Measurements from ENCODE around the gene VAMP4.
"Not testable (repeated sequence)": the region's sequence is repeated elsewhere in the genome, so short reads cannot be mapped to it uniquely, and the experiment has no call there.

VAMP4 gene

GRCh38 chr1:171751221-171751620, 9.4 kb upstream of the VAMP4 start:
- DNase-seq (ENCODE audit: low spot score): no peak

- DNase-seq (ENCODE audit: low spot score): no peak
Measured at GRCh38 chr1:171748651-171749050, 6.8 kb upstream of the VAMP4 start.

GRCh38 chr1:171744986-171745385, 3.1 kb upstream of the VAMP4 start:
- DNase-seq (ENCODE audit: low spot score): no peak

GRCh38 chr1:171743081-171743870, 1.4 kb upstream of the VAMP4 start:
- DNase-seq (ENCODE audit: low spot score): peak; percentile 55

- peak; percentile 44 for DNase-seq (ENCODE audit: low spot score)
Measured at GRCh38 chr1:171742577-171742922, 685 bp upstream of the VAMP4 start.

GRCh38 chr1:171740987-171741871, 636 bp downstream of the VAMP4 start:
- DNase-seq (ENCODE audit: low spot score): peak; percentile 54

- DNase-seq (ENCODE audit: low spot score): no peak
Measured at GRCh38 chr1:171740356-171740863, 1.5 kb downstream of the VAMP4 start.

- no peak for DNase-seq (ENCODE audit: low spot score)
Measured at GRCh38 chr1:171739656-171740055, 2.2 kb downstream of the VAMP4 start.

GRCh38 chr1:171738911-171739310, 3.0 kb downstream of the VAMP4 start:
- peak; percentile 26 for DNase-seq (ENCODE audit: low spot score)

- no peak for DNase-seq (ENCODE audit: low spot score)
Measured at GRCh38 chr1:171736196-171736595, 5.7 kb downstream of the VAMP4 start.

GRCh38 chr1:171730052-171730451, 11.8 kb downstream of the VAMP4 start:
- no peak for DNase-seq (ENCODE audit: low spot score)

- no peak for DNase-seq (ENCODE audit: low spot score)
Measured at GRCh38 chr1:171727778-171728177, 14.1 kb downstream of the VAMP4 start.

- not testable (repeated sequence) for DNase-seq (ENCODE audit: low spot score)
Measured at GRCh38 chr1:171723180-171723579, 18.7 kb downstream of the VAMP4 start.

GRCh38 chr1:171718848-171719247, 23.0 kb downstream of the VAMP4 start:
- DNase-seq (ENCODE audit: low spot score): no peak

- peak; percentile 26 for DNase-seq (ENCODE audit: low spot score)
Measured at GRCh38 chr1:171718216-171718615, 23.6 kb downstream of the VAMP4 start.

GRCh38 chr1:171717062-171717718, 24.7 kb downstream of the VAMP4 start:
- DNase-seq (ENCODE audit: low spot score): peak; percentile 12

GRCh38 chr1:171716616-171717015, 25.2 kb downstream of the VAMP4 start:
- no peak for DNase-seq (ENCODE audit: low spot score)

- DNase-seq (ENCODE audit: low spot score): no peak
Measured at GRCh38 chr1:171715813-171716251, 26.0 kb downstream of the VAMP4 start.

- DNase-seq (ENCODE audit: low spot score): no peak
Measured at GRCh38 chr1:171712341-171712740, 29.5 kb downstream of the VAMP4 start.

- no peak for DNase-seq (ENCODE audit: low spot score)
Measured at GRCh38 chr1:171711643-171712042, 30.2 kb downstream of the VAMP4 start.

GRCh38 chr1:171707583-171707982, 34.3 kb downstream of the VAMP4 start:
- DNase-seq (ENCODE audit: low spot score): no peak

GRCh38 chr1:171702598-171702997, 39.3 kb downstream of the VAMP4 start:
- no peak for DNase-seq (ENCODE audit: low spot score)

Measured in AG20443 (cell line).